Activated T-helper 17 cell treated with anti-CD3 and anti-CD28 coated beads, Interleukin-2, amount 50 U/mL, for 72 hours (primary cell): ENCODE results near the gene FOXD2. TPM values are rescaled to one million over a fixed set of nuclear protein-coding genes. Genes with fewer than 3 reads are reported as not detected.

ENCODE experiments used
- ATAC-seq: fragments of 150-1000 bp; cut with Tn5 transposase; replicated peaks from 2 replicates; pipeline ENCODE4 v1.10.0; 2021; ENCODE audit warnings: mild to moderate bottlenecking, moderate library complexity
- H3K27ac Mint-ChIP-seq: one replicate; pipeline ENCODE4 v1.8.0; 2022; ENCODE audit warnings: mixed read lengths
- H3K27me3 Mint-ChIP-seq: one replicate; pipeline ENCODE4 v1.8.0; 2022; ENCODE audit warnings: mixed read lengths
- H3K36me3 Mint-ChIP-seq: one replicate; pipeline ENCODE4 v1.8.0; 2022; ENCODE audit warnings: low read depth, mild to moderate bottlenecking, mixed read lengths
- H3K4me1 Mint-ChIP-seq: one replicate; pipeline ENCODE4 v1.8.0; 2022; ENCODE audit warnings: mixed read lengths
- H3K4me3 Mint-ChIP-seq: one replicate; pipeline ENCODE4 v1.8.0; 2022; ENCODE audit warnings: mild to moderate bottlenecking, mixed read lengths
- H3K9me3 Mint-ChIP-seq: one replicate; pipeline ENCODE4 v1.8.0; 2022; ENCODE audit warnings: mixed read lengths
- total RNA-seq, 2 donors: library from RNA; stranded (reverse); gene quantifications; one replicate each; pipeline ENCODE4 v1.2.3, GENCODE V29; 2022

FOXD2 gene
- total RNA-seq, 2 donors from 2014 or later = 0.19 to 0.29 TPM

DNA sequence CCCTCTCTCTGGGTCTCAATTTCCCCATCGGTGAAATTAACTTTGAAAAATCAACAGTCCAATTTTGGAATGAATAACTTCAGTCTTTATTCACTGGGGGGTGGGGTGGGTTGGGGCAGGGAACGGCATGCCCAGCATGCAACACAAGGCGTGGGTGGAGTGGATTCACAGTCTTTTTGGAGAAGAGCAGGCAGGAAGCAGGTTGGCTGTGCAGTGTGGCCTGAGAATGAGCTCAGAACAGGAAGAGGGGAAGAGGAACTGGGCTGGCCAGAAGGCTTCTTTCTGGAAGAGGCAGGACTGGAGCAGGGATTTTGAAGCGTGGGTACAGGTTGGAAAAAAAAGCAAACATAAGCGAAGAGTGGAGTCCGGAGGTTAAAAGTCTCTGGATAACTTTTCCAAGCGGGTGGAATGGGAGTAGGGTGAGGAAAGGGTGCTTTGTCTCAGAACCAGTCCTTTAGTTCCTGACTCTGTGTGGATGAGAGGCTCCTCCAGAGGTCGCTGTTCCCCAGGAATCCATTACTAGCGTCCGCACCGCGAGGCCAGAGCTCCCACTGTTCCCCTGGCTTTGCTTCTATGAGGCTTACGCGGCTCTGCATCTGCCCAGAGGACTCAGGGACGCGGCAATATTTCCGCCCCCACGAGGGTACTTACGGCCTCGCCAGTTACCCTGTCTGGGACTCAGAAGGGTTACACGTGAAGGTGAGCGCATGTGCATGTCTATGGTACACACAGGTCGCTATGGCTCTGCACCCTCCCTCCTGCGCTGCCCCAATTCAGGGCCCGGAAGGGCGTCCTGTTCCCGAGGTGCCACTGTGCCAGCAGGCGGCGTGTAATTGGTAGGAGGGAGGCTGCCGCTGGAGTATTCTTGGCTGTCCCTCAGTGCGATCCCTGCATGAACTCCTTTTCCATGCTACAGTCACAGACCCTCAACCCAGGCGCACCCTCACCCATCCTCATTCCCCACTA is 5.5 kb upstream of the FOXD2 start:
- Mint-ChIP-seq H3K4me3 (peak overlapping the region; percentile 48), H3K27ac (peak overlapping the region; percentile 9), H3K36me3 (peaks cover 25% of the 10 kb centered on the region), H3K27me3 (no peaks in the 10 kb centered on the region), H3K4me1 (peaks cover 9% of the 10 kb centered on the region), H3K9me3 (no peaks in the 10 kb centered on the region)
- peak; percentile 34 for ATAC-seq

DNA sequence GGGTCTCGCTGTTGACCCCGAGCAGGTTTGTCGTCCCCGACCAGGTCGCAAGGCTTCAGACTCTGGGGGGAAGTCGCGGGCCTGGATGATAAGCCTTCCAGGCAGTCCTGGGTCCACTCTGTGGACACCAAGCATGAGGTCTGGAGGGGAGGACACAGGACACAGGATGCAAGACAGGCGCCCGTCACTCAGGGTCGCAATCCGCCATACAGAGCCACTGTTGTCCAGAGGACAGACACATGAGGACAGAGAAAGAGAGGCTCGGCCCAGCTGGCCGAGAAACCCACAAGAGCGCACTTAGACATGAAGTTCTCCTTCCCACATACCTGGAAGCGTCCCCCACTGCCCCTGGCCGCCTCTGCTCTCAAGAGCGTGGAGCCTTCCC is 4.8 kb upstream of the FOXD2 start:
- peaks cover 9% of the 10 kb centered on the region for H3K4me1 Mint-ChIP-seq
- H3K27me3 Mint-ChIP-seq = no peaks in the 10 kb centered on the region
- peaks cover 25% of the 10 kb centered on the region for H3K36me3 Mint-ChIP-seq
- no peaks in the 10 kb centered on the region for H3K9me3 Mint-ChIP-seq
- peak overlapping the region; percentile 48 for H3K4me3 Mint-ChIP-seq
- ATAC-seq = no peak
- H3K27ac Mint-ChIP-seq = no peak overlapping the region

DNA sequence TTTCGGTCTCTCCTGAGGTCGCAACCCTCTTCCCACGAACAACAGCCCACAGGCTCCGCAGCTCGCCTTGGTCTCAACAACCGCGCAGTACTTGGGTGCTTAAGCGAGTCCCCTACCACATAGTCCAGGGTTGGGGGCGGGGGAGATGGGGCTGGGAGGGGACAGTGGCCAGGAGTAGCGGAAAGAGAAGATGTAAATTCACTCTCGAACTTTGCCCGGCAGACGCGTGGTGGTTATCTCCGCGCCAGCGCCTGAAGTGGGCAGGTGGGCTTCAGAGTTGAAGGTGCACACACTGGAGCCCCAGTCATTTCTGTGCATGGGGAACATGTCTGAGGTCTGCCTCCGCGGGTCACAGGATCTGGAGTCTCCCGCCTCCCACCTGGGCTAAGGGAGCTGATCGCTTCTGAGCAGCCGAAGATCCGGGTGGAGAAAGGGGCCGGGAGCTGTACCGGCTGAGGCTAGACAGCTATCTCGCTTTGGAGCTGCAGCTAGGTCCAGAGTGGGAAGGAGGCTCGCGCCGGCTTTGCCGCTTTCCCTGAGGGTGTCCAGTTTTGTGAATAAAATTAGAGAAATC is 4.3 kb upstream of the FOXD2 start:
- H3K9me3 Mint-ChIP-seq = no peaks in the 10 kb centered on the region
- peaks cover 25% of the 10 kb centered on the region for H3K36me3 Mint-ChIP-seq
- peaks cover 9% of the 10 kb centered on the region for H3K4me1 Mint-ChIP-seq
- no peak overlapping the region for H3K27ac Mint-ChIP-seq
- ATAC-seq = no peak
- H3K4me3 Mint-ChIP-seq = peak overlapping the region; percentile 48
- H3K27me3 Mint-ChIP-seq = no peaks in the 10 kb centered on the region

DNA sequence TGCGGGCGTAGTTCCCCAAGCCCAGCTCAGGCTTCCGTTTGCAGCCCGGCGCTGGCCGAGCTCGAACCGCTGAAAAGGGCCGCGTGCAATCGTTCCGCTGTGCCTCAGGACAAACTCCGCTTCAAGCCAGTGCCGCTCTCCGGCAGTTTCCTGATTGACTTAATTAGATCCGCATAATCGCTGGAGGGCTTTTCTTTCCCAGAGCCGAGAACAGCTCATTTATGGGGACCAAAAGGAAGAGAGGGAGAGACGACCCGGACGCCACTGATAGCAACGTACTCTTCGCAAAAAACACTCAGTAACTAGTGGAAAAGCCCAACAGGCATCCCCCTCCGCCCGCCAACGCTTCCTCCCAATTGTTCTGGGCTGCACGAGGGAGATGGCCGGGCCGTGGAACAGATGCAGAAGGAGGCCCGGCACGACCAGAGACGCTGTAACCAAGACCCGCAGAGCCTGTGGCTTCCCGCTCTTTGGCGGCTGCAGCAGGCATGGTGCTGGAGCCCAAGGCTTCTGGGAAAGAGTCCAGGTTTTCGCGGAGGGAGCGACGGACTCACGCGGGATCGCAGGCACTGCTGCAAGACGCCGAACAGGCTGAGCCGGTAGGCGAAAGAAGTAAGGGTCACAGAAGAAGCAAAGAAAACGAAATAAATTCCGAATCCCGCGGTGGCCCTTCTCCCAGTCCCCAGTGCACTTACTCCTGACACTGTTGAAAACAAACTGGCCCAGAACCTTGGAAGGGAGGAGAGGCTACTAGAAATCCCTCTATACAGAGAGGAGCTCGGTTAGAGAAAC is 3.6 kb upstream of the FOXD2 start:
- H3K27ac Mint-ChIP-seq = no peak overlapping the region
- peaks cover 9% of the 10 kb centered on the region for H3K4me1 Mint-ChIP-seq
- H3K4me3 Mint-ChIP-seq = peak overlapping the region; percentile 25
- no peaks in the 10 kb centered on the region for H3K9me3 Mint-ChIP-seq
- no peak for ATAC-seq
- peaks cover 25% of the 10 kb centered on the region for H3K36me3 Mint-ChIP-seq
- H3K27me3 Mint-ChIP-seq = no peaks in the 10 kb centered on the region

DNA sequence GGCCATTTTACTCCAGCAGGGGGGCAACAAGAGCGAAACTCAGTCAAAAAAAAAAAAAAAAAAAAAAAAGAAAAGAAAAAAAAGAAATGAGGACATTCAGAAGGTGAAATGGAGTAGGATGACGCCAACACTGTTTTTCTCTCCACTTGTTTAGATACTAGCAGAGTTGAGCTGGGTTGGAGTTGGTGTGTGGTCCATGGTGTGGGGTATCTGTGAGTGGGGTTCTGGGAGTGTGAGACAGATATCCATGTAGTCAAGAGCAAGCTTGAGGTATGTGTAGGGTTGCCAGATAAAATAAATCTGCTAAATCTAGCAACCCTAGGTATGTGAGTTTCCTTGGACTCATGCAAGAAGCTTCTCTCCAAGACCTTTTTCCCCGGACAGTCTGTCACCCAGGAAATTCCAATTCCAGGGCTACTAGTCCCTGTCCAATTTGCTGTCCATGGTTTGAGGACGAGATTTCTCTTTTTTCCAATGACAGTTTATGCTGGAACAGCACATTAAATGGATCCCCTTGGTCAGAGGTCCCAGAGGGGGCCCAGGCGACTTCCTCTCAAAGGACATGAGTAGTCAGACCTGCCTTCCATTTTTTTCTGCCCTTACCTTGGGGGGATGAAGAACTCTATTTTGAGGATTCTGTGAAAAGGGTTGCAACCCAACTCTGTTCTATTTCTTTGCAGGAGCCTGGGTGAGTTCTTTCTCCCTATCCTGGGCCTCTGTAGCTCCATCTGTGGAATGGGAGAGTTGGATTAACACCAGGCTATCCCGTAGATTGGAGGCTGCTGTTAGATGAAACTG is 2.1 kb upstream of the FOXD2 start:
- H3K27me3 Mint-ChIP-seq = no peaks in the 10 kb centered on the region
- ATAC-seq = no peak
- peak overlapping the region; percentile 97 for H3K4me3 Mint-ChIP-seq
- peaks cover 25% of the 10 kb centered on the region for H3K36me3 Mint-ChIP-seq
- peaks cover 9% of the 10 kb centered on the region for H3K4me1 Mint-ChIP-seq
- no peaks in the 10 kb centered on the region for H3K9me3 Mint-ChIP-seq
- H3K27ac Mint-ChIP-seq = peak overlapping the region; percentile 91

DNA sequence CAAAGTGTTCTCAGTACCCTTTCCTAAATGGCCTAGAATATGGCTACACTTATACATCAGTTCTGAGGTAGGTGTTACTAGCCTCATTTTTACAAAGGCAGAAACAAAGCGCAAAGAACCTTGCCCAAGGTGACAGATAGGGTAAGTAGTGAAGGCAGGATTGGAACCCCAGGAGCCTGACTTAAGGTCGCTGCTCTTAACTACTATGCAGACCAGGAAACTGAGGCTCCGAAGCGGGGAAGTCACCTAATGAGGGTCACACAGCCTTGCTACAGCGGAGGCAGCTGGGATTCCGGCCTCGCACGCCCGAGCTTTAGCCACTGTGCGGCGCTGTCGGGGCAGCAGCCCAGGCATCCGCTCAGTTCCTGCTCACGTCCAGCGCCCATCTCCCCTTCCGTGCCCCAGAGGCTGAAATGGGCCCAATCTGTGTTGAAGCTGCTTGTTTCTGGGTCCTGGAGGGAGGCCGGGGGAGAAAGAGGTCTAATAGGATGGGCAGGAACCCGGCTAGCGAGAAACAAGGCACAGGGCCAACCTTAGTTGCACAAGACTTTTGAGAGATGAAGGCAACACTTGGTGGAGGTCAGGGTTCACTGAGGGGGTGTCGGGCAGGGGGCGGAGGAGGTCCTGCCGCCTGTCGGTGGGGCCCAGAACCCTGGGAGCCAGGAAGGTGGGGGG is 1.4 kb upstream of the FOXD2 start:
- peak; percentile 60 for ATAC-seq
- Mint-ChIP-seq H3K9me3 (no peaks in the 10 kb centered on the region), H3K36me3 (peaks cover 25% of the 10 kb centered on the region), H3K4me1 (peaks cover 9% of the 10 kb centered on the region), H3K27ac (peak overlapping the region; percentile 91), H3K27me3 (no peaks in the 10 kb centered on the region), H3K4me3 (peak overlapping the region; percentile 97)

DNA sequence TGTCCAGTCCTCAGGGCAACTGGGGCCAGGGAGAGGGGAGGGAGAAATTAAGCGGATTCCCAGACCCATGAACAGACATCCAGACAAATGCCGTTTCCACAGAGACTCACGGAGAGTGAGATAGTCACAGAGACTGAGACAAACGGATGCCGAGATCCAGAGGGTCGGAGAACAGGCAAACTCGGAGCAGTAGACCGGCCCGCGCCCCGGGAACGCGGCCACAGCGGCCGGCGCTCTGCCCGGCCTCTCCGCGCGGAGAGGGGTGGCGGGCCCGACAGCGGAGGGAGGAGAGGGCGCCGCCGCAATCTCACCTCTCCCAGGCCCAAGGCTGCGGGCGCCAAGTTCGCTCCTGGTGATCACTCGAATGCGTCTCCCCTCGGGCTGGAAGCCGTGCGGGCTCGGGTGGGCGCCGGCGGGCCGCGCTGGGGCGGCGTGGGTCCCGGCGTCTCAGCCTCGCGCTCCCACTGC is 831 bp upstream of the FOXD2 start:
- Mint-ChIP-seq H3K9me3 (no peaks in the 10 kb centered on the region), H3K27ac (peak overlapping the region; percentile 91), H3K36me3 (peaks cover 25% of the 10 kb centered on the region), H3K27me3 (no peaks in the 10 kb centered on the region), H3K4me1 (peaks cover 9% of the 10 kb centered on the region), H3K4me3 (peak overlapping the region; percentile 97)
- ATAC-seq = peak; percentile 20

DNA sequence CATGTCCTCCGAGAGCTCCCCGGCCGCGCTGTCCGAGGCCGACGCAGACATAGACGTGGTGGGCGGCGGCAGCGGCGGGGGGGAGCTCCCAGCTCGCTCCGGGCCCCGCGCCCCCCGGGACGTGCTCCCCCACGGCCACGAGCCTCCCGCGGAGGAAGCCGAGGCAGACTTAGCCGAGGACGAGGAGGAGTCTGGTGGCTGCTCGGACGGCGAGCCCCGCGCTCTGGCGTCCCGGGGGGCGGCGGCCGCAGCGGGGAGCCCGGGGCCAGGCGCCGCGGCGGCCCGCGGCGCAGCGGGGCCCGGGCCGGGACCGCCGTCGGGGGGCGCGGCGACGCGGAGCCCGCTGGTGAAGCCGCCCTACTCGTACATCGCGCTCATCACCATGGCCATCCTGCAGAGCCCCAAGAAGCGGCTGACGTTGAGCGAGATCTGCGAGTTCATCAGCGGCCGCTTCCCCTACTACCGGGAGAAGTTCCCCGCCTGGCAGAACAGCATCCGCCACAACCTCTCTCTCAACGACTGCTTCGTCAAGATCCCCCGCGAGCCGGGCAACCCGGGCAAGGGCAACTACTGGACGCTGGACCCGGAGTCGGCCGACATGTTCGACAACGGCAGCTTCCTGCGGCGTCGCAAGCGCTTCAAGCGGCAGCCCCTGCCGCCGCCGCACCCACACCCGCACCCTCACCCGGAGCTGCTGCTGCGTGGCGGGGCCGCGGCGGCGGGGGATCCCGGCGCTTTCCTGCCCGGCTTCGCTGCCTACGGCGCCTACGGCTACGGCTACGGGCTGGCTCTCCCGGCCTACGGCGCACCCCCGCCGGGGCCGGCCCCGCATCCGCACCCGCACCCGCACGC is 547 bp downstream of the FOXD2 start:
- no peak for ATAC-seq
- Mint-ChIP-seq H3K27ac (no peak overlapping the region), H3K4me1 (peaks cover 6% of the 10 kb centered on the region), H3K4me3 (peak overlapping the region; percentile 52), H3K9me3 (no peaks in the 10 kb centered on the region), H3K27me3 (no peaks in the 10 kb centered on the region), H3K36me3 (peaks cover 21% of the 10 kb centered on the region)

DNA sequence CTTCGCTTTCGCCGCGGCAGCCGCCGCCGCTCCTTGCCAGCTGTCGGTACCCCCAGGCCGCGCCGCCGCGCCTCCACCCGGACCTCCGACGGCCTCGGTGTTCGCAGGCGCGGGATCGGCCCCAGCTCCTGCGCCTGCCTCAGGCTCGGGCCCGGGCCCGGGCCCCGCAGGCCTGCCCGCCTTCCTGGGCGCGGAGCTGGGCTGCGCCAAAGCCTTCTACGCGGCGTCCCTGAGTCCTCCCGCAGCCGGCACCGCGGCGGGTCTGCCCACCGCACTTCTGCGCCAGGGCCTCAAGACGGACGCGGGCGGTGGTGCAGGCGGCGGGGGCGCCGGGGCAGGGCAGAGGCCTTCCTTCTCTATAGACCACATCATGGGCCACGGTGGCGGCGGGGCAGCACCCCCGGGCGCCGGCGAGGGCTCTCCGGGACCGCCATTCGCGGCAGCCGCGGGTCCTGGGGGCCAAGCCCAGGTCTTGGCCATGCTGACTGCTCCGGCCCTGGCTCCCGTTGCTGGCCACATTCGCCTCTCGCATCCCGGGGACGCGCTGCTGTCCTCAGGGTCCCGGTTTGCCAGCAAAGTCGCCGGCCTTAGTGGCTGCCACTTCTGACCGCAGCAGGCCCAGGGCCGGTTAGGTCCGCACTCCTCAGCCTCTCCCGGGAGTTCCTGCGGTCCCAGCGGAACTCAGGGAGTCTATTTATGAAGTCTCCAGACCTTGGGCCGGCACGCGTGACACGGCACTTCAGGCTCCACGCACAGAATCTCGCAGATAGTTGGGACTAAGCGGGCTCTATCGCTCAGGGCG is 1.4 kb downstream of the FOXD2 start:
- Mint-ChIP-seq H3K9me3 (no peaks in the 10 kb centered on the region), H3K27me3 (peaks cover 4% of the 10 kb centered on the region), H3K27ac (no peak overlapping the region), H3K4me3 (no peak overlapping the region), H3K36me3 (peaks cover 19% of the 10 kb centered on the region), H3K4me1 (peaks cover 10% of the 10 kb centered on the region)
- ATAC-seq = no peak

DNA sequence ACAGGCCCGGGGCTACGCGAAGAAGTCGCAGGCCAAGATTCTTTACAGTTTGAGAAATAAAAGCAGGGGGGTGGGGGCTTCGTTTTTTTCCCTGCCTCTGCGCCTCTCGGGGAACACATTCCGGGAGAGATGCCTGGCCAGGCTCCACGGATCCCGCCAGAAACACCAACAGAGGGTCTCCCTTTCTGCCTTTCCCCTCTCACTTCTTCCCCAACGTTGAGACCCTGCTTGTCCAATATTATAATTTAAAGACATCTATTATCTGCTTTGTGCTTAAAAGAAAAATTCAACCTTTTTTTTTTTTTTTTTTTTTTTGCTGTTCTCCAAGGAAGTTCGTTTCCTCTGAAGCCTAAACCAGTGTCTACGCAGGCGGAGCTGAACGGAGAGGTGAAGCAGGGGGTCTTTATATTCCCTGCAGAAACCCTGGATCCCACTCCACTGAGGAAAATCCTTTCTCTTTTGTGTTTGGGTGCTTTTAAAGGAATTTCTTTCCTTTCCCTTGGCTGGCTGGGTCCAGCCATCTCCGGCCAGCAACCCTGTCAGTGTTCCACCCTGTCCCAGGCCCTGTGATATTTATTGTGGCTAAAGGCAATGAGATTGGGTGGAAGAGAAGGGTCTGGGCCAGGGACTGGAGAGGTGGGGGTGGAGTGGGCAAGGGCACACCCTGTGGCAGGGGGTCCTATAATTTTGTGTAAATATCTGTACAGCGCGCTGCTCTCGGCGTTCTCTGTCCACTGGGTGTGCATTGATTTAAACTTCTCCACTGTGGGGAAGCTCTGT is 2.2 kb downstream of the FOXD2 start:
- Mint-ChIP-seq H3K36me3 (peaks cover 19% of the 10 kb centered on the region), H3K27ac (no peak overlapping the region), H3K9me3 (no peaks in the 10 kb centered on the region), H3K4me1 (peaks cover 13% of the 10 kb centered on the region), H3K27me3 (peaks cover 9% of the 10 kb centered on the region), H3K4me3 (no peak overlapping the region)
- no peak for ATAC-seq

DNA sequence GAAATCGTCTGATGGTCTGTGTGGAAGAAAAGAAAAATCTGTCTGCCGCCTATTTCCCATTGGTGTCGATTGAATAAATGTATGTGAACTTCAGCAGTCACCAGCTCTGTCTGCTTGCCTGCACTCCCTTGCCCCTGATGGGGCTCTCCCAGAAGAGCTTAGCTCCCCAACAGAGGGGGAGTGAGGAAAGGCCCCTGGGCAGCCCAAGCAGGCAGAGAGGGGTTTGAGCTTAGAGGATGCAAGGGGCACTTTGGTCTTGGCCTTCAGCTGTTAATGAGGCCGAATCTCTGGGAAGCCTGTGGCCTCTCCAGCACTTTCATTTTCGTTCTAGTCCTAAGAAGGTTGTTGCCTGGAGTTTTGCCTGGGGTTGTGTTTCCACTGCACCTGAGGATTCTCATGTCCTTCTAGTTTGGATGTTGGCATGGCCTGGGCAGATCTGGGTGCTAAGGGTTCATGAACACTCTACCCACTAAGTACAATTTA is 2.8 kb downstream of the FOXD2 start:
- H3K4me1 Mint-ChIP-seq = peaks cover 13% of the 10 kb centered on the region

More for the DNA sequence above, 2.8 kb downstream of the FOXD2 start:
- Mint-ChIP-seq H3K27me3 (peaks cover 15% of the 10 kb centered on the region), H3K36me3 (peaks cover 12% of the 10 kb centered on the region), H3K9me3 (no peaks in the 10 kb centered on the region), H3K4me3 (no peak overlapping the region), H3K27ac (no peak overlapping the region)
- no peak for ATAC-seq
